Activated CD4-positive, alpha-beta memory T cell treated with anti-CD3 and anti-CD28 coated beads, Interleukin-2, amount 10 ng/mL, durations not matched to agents 7 days and 5 days (primary cell): ENCODE results near the gene TMEM181. TPM values are rescaled to one million over a fixed set of nuclear protein-coding genes. Genes with fewer than 3 reads are reported as not detected.
"Not testable (repeated sequence)": the region's sequence is repeated elsewhere in the genome, so short reads cannot be mapped to it uniquely, and the experiment has no call there.

Experiments used
- CTCF ChIA-PET: fragments of 350-600 bp; sonication (Branson Sonifier 250); formaldehyde crosslinking; loops from one replicate; lab custom pipeline; 2021; ENCODE audit warnings: antibody characterized with exemption, inconsistent platforms; lab: Charles Lee
- POLR2A ChIA-PET: fragments of 350-600 bp; sonication (Branson Sonifier 250); formaldehyde crosslinking; loops from one replicate; lab custom pipeline; 2021; ENCODE audit warnings: antibody characterized with exemption; lab: Charles Lee
- DNase-seq: peaks from one replicate; pipeline ENCODE4 v3.0.0-alpha.2; 2020
- H3K27ac Mint-ChIP-seq: one replicate; pipeline ENCODE4 v1.8.0; 2021; ENCODE audit warnings: mild to moderate bottlenecking, mixed read lengths
- H3K27me3 Mint-ChIP-seq: one replicate; pipeline ENCODE4 v1.8.0; 2021; ENCODE audit warnings: mixed read lengths
- H3K36me3 Mint-ChIP-seq: one replicate; pipeline ENCODE4 v1.8.0; 2021; ENCODE audit warnings: low read depth, mixed read lengths
- H3K4me1 Mint-ChIP-seq: one replicate; pipeline ENCODE4 v1.8.0; 2021; ENCODE audit warnings: mixed read lengths
- H3K4me3 Mint-ChIP-seq: one replicate; pipeline ENCODE4 v1.8.0; 2021; ENCODE audit warnings: mild to moderate bottlenecking, mixed read lengths
- H3K9me3 Mint-ChIP-seq: one replicate; pipeline ENCODE4 v1.8.0; 2021; ENCODE audit warnings: mixed read lengths
- total RNA-seq, 2 experiments: library from RNA; stranded (reverse); gene quantifications; one replicate each; pipeline ENCODE4 v1.2.3, GENCODE V29; 2021

The TMEM181 gene
- total RNA-seq, 2 experiments from 2014 or later, result 20.2 to 20.5 TPM

DNA sequence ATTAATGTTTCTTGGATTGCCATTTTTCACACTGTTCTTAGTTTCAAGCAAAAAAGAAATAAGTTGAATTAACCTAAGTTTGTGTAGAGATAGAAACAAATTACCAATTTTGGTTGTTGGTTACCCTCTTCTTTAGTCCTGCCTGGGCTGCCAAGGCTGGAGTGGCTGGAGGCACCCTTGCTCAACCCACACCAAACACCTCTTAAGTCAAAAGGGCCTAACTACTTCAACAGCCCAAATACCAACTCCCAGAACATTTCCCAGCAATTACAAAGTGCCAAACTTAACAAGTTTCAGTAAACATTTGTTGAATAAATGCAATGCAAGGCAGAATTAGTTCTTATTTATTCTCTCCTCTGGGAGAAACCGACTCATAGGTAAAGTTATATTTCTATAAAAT, 38.1 kb upstream of the TMEM181 start:
- Mint-ChIP-seq H3K4me3 (no peak overlapping the region), H3K27me3 (peaks cover 27% of the 10 kb centered on the region), H3K4me1 (peaks cover 19% of the 10 kb centered on the region), H3K9me3 (no peaks in the 10 kb centered on the region), H3K36me3 (no peaks in the 10 kb centered on the region), H3K27ac (no peak overlapping the region)
- CTCF ChIA-PET, result interaction anchor here (0.7 to 0.9 kb wide), 2 partner anchors 301 to 635 kb away, joined by 3 to 4 read pairs; no protein-coding TSS in a partner anchor
- no peak for DNase-seq
- POLR2A ChIA-PET, result no interaction called here

DNA sequence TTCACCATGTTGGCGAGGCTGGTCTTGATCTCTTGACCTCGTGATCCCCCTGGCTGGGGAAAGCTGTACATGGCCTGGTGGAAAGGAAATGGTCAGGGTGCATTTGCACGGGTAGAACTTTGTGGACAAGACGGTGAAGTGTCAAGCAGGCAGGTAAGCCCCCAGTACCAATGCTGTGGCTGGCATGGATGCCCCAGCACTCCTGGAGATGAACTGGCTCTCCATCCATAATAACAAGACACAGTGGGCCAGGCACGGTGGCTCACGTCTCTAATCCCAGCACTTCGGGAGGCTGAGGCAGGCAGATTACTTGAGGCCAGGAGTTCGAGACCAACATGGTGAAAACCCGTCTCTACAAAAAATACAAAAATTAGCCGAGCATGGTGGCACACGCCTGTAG, 37.3 kb upstream of the TMEM181 start:
- ChIA-PET POLR2A (no interaction called here), CTCF (interaction anchor here (0.9 kb wide), 1 partner anchor 302 kb away, joined by 3 read pairs; no protein-coding TSS in a partner anchor)
- Mint-ChIP-seq H3K4me1 (peaks cover 14% of the 10 kb centered on the region), H3K36me3 (no peaks in the 10 kb centered on the region), H3K9me3 (peaks cover 2% of the 10 kb centered on the region), H3K27ac (no peak overlapping the region), H3K27me3 (peaks cover 30% of the 10 kb centered on the region), H3K4me3 (no peak overlapping the region)
- no peak for DNase-seq

DNA sequence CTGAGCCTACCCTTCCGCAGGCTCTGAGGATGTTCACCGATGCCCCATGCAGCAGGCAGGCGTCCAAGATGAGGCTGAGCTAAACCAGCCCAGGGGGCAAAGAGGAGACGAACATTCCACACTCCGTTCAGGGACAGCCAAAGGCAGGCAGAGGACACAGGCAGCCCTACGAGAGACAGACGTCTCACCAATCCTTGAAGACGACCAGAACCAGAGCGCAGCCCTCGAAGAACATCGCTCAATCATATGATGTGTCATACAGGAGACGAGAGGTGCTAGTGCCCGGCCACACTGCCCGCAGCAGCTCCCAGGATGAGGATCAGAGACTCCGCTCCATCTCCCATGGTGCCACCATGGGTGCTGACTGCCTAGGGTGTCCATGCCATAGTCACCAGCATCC, 35.6 kb upstream of the TMEM181 start:
- CTCF ChIA-PET, result no interaction called here

DNA sequence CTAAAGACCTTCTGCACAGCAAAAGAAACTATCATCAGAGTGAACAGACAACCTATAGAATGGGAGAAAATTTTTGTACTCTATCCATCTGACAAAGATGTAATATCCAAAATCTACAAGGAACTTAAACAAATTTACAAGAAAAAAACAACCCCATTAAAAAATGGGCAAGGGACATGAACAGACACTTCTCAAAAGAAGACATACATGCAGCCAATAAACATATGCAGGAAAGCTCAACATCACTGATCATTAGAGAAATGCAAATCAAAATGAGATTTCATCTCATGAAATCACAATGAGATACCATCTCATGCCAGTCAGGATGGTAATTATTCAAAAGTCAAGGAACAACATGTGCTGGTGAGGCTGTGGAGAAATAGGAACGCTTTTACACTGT, 32.0 kb upstream of the TMEM181 start:
- H3K4me3 Mint-ChIP-seq, H3K27ac Mint-ChIP-seq, H3K36me3 Mint-ChIP-seq, H3K9me3 Mint-ChIP-seq, H3K4me1 Mint-ChIP-seq, POLR2A ChIA-PET, DNase-seq, CTCF ChIA-PET: not testable (repeated sequence)
- H3K27me3 Mint-ChIP-seq, result peaks cover 50% of the 10 kb centered on the region

More for the DNA sequence above, 35.6 kb upstream of the TMEM181 start:
- peaks cover 2% of the 10 kb centered on the region for H3K9me3 Mint-ChIP-seq
- peaks cover 41% of the 10 kb centered on the region for H3K27me3 Mint-ChIP-seq
- no peak for DNase-seq
- no peaks in the 10 kb centered on the region for H3K4me1 Mint-ChIP-seq
- no peak overlapping the region for H3K4me3 Mint-ChIP-seq
- H3K36me3 Mint-ChIP-seq, result no peaks in the 10 kb centered on the region
- H3K27ac Mint-ChIP-seq, result no peak overlapping the region
- POLR2A ChIA-PET, result no interaction called here

DNA sequence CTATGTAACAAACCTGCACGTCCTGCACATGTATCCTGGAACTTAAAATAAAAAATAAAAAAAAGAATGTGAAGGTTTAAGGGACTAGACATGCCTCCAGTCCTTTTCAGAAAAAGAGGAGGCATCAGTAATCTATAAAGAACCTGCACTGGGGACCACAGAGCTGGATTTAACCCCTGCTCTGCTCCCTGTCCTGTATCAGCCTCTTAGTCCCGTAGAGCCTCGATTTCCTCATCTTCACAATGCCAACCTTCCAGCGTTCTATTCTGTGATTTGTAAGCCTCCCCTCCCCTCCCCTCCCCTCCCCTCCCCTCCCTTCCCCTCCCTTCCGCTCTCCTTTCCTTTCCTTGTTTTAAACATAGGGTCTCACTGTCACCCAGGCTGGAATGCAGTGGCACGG, 31.1 kb upstream of the TMEM181 start:
- H3K27me3 Mint-ChIP-seq, result peaks cover 49% of the 10 kb centered on the region
- no peaks in the 10 kb centered on the region for H3K4me1 Mint-ChIP-seq
- no peak for DNase-seq
- CTCF ChIA-PET, result no interaction called here
- H3K4me3 Mint-ChIP-seq, result no peak overlapping the region
- POLR2A ChIA-PET, result no interaction called here
- peaks cover 2% of the 10 kb centered on the region for H3K9me3 Mint-ChIP-seq
- no peaks in the 10 kb centered on the region for H3K36me3 Mint-ChIP-seq
- H3K27ac Mint-ChIP-seq, result no peak overlapping the region

DNA sequence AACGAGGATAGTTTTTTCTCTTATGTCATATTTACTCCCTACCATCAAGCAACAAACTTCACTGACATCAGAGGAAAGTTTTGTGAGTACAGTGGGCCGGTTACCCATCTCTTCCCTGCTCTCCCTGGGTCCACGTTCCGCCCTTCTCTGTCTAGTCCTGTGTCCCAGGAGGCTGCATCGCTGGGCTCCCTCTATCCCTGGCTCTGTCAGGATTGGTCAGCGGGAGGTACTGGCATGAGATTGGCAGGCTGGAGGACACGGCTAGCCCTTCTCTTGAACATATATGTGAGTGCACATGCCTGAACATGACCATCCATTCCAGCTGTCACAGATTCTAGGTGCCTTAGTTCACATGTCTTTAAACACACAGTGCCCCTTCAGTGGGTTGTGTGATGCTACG, 30.3 kb upstream of the TMEM181 start:
- no peak overlapping the region for H3K27ac Mint-ChIP-seq
- CTCF ChIA-PET, result no interaction called here
- no peak overlapping the region for H3K4me3 Mint-ChIP-seq
- no peak for DNase-seq
- H3K4me1 Mint-ChIP-seq, result no peaks in the 10 kb centered on the region
- H3K9me3 Mint-ChIP-seq, result peaks cover 2% of the 10 kb centered on the region
- H3K36me3 Mint-ChIP-seq, result no peaks in the 10 kb centered on the region
- H3K27me3 Mint-ChIP-seq, result peaks cover 50% of the 10 kb centered on the region
- POLR2A ChIA-PET, result no interaction called here

DNA sequence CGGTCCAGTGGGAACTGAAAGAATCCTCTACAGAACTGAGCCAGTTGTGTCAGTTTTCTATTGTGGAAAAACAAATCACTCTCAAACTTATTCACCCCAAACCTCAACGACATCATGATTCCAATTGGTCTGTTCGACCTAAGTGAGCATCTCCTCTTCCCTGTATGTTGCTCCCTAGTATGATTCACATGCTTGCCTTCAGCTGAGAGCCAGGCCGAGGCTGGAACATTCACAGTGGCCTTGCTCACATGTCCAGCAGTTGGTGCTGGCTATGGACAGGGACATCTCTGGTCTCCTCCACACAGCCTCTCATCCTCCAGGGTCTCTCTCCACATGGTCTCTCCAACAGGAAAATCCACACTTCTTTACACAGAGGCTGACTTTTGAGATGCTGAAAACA, 28.3 kb upstream of the TMEM181 start:
- peaks cover 6% of the 10 kb centered on the region for H3K4me1 Mint-ChIP-seq
- no peak overlapping the region for H3K4me3 Mint-ChIP-seq
- H3K36me3 Mint-ChIP-seq, result peaks cover 2% of the 10 kb centered on the region
- H3K27ac Mint-ChIP-seq, result no peak overlapping the region
- no peak for DNase-seq
- ChIA-PET POLR2A (no interaction called here), CTCF (no interaction called here)
- peaks cover 47% of the 10 kb centered on the region for H3K27me3 Mint-ChIP-seq
- peaks cover 2% of the 10 kb centered on the region for H3K9me3 Mint-ChIP-seq

DNA sequence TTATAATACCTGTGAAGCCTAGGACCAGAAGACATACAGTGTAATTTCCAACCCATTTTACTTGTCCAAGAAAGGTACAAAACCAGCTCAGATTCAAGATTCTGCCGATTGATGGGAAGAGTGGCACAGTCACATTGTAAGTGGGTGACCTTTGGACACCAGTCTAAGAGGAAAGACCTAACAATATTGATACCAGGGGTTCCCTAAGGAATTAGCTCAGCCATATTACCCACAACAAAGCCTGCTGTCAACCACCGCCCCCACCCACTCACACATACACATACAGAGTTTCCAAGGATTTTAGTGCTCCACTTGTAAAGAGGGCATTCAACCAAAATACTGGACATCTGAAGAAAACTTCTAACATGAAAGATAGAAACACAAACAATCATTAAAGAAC, 27.9 kb upstream of the TMEM181 start:
- peaks cover 43% of the 10 kb centered on the region for H3K27me3 Mint-ChIP-seq
- H3K4me1 Mint-ChIP-seq, result peaks cover 6% of the 10 kb centered on the region
- POLR2A ChIA-PET, result no interaction called here
- CTCF ChIA-PET, result no interaction called here
- H3K27ac Mint-ChIP-seq, result no peak overlapping the region
- H3K36me3 Mint-ChIP-seq, result peaks cover 2% of the 10 kb centered on the region
- peaks cover 2% of the 10 kb centered on the region for H3K9me3 Mint-ChIP-seq
- no peak overlapping the region for H3K4me3 Mint-ChIP-seq
- no peak for DNase-seq

DNA sequence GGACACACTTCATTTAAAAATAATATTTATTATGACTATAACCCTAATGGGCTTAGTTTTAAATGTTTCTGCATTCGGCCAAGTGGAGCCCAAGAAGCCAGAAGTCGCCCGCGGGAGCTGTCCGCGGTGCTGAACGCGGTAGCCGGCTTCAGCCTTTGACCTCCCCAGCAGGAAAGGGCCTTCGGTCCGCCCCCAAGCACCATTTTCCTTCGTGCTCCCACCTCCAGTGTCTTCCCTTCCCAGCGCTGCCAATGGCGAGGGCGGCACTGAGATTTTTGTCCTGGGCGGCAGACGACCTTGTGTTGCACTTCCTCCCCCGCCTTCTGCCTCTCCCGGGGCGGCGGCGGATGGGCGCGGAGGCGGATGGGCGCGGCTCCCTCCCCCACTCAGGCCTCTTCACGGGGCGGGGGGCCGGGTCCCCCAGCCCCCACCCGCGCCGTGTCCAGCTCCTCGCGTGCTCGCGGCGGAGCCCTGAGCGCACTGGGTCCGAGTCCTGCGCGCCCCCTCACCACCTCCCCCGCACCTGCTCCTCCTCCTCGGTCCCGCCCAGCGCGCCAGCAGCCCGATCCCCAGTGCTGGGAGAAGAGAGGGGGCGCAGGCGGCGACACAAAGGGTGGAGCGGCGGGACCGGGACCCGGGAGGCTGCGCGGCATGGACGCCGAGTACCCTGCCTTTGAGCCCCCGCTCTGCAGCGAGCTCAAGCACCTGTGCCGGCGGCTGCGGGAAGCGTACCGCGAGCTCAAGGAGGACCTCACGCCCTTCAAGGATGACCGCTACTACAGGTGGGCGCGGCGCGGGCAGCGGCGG, 23.6 kb upstream of the TMEM181 start:
- Mint-ChIP-seq H3K27ac (no peak overlapping the region), H3K4me3 (peak overlapping the region; percentile 71), H3K36me3 (peaks cover 2% of the 10 kb centered on the region), H3K4me1 (peaks cover 14% of the 10 kb centered on the region), H3K27me3 (peaks cover 49% of the 10 kb centered on the region), H3K9me3 (no peaks in the 10 kb centered on the region)
- ChIA-PET CTCF (interaction anchor here (0.7 to 3.0 kb wide), 3 partner anchors 17 to 322 kb away, joined by 3 to 18 read pairs (median 6); no protein-coding TSS in a partner anchor), POLR2A (interaction anchor here (0.8 to 2.5 kb wide), 7 partner anchors 15 to 368 kb away, joined by 3 to 13 read pairs (median 4); partner anchors contain the start of genes GTF2H5, SERAC1 and TMEM181)
- peak; percentile 83 for DNase-seq

DNA sequence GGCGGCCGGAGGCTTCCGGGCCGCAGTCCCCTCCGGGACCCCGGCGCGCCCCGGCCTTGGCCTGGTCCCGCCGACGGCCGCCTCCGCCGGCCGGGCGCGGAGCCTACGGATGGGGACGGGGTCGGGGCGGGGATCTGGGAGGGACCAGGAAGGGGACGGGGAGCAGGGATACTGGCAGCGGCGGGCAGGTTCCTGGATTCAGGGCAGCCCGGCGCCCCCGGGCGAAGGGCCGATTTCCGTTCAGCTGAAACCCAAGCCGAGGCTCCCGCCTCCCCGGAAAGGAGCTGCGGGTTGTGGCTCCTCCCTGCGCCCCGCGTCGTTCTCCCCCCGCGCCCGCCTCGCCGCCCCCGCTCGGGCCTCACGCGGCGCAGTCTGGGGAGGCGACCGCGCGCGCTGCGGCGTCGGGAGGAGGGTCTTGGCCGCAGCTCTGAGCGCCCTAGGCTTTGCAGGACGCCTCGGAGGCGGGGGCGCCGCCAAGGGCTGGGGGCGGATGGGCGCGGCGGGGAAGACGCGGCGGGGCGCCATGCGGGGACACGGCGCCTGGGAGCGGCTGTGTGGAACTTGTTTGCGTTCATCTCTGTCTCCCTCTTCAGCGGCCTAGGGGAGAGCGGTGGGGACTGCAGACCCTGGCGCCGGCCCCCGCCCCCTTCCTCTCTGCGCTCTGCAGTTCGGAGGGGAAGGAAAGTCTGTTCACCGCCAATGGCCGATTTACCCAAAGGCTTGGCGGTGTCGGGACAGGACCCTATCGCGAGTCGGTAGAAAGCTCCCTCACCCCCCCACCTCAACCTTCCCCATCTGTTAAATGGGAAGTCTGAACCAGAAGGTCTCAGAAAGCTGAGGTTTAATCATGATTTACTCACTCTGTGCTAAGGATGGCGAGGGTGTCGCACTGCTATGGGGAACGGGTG, 22.7 kb upstream of the TMEM181 start:
- peaks cover 2% of the 10 kb centered on the region for H3K36me3 Mint-ChIP-seq
- peaks cover 48% of the 10 kb centered on the region for H3K27me3 Mint-ChIP-seq
- POLR2A ChIA-PET, result interaction anchor here (0.6 to 2.5 kb wide), 8 partner anchors 22 to 369 kb away, joined by 3 to 13 read pairs (median 4); partner anchors contain the start of genes GTF2H5, SERAC1 and TMEM181

DNA sequence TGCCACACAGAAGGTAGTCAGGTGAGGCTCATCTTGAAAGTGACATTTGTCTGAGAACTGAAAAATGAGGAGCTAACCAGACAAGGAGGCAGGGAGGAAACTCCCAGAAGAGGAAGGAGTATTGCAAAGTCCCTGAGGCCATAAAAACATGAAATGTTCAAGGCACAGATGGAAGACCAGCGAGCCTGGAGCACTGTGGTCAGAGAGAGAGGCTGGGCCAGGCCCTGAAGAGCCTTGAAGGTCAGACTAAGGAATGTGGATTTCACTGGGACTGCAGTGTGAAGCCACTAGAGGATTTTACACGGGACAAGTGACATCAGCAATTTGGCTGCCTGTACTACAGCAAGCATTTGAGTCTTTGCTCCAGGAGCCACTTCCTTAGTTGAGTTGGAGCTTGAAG, 21.1 kb upstream of the TMEM181 start:
- H3K27ac Mint-ChIP-seq, result no peak overlapping the region
- no peak for DNase-seq
- CTCF ChIA-PET, result interaction anchor here (0.9 kb wide), 2 partner anchors 19 to 20 kb away, joined by 3 read pairs; no protein-coding TSS in a partner anchor
- peaks cover 2% of the 10 kb centered on the region for H3K36me3 Mint-ChIP-seq
- no peaks in the 10 kb centered on the region for H3K9me3 Mint-ChIP-seq
- H3K27me3 Mint-ChIP-seq, result peaks cover 44% of the 10 kb centered on the region
- POLR2A ChIA-PET, result interaction anchor here (0.7 to 0.9 kb wide), 2 partner anchors 21 kb away, joined by 3 read pairs; no protein-coding TSS in a partner anchor
- H3K4me3 Mint-ChIP-seq, result no peak overlapping the region
- H3K4me1 Mint-ChIP-seq, result peaks cover 14% of the 10 kb centered on the region

More for the DNA sequence above, 22.7 kb upstream of the TMEM181 start:
- H3K4me1 Mint-ChIP-seq, result peaks cover 14% of the 10 kb centered on the region
- CTCF ChIA-PET, result interaction anchor here (0.7 to 3.0 kb wide), 3 partner anchors 18 to 323 kb away, joined by 3 to 18 read pairs (median 6); no protein-coding TSS in a partner anchor
- H3K9me3 Mint-ChIP-seq, result no peaks in the 10 kb centered on the region
- no peak overlapping the region for H3K27ac Mint-ChIP-seq
- H3K4me3 Mint-ChIP-seq, result peak overlapping the region; percentile 59
- peak; percentile 47 for DNase-seq

DNA sequence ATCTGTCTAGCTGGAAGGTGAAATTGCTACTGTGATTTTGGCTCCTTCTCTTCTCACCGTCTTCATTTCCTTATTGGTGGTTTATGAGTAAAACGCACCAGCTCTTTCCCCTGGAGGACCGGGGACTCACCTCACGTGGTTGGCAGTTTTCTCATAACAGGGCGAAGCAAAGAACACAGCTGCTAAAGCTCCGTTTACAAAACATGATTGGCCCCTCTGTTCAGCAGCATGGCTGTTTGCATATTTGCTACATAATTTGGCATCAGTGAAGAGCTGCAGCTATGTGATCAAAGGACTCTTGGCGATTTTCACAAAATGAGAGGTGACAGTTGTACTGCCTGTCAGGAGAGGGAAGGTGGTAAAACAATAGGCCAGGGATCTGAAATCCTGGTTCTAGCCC, 20.5 kb upstream of the TMEM181 start:
- Mint-ChIP-seq H3K4me3 (no peak overlapping the region), H3K27ac (no peak overlapping the region), H3K9me3 (no peaks in the 10 kb centered on the region), H3K36me3 (peaks cover 2% of the 10 kb centered on the region), H3K4me1 (peaks cover 14% of the 10 kb centered on the region), H3K27me3 (peaks cover 41% of the 10 kb centered on the region)
- CTCF ChIA-PET, result interaction anchor here (0.9 kb wide), 1 partner anchor 20 kb away, joined by 3 read pairs; no protein-coding TSS in a partner anchor
- POLR2A ChIA-PET, result interaction anchor here (0.9 kb wide), 1 partner anchor 20 kb away, joined by 3 read pairs; no protein-coding TSS in a partner anchor
- no peak for DNase-seq
